ENCODE measurements around the gene TCAP. TPM values are rescaled to one million over a fixed set of nuclear protein-coding genes. Genes with fewer than 3 reads are reported as not detected.

TCAP gene
- total RNA-seq, 1 experiment from 2014 or later: 0.54 TPM

GRCh38 chr17:39636927-39637736 is 28.0 kb upstream of the TCAP start, which contains the start of gene STARD3:
Gene STARD3, plus strand, starts transcription at chr17:39637144. Its CDS starts 16,388 bp downstream, at chr17:39653532.
- Histone ChIP-seq H3K4me3 (ENCODE audit: low read depth, low read length, poor library complexity, severe bottlenecking) (peak within 1 kb of the TSS; percentile 74), H3K27ac (ENCODE audit: low read depth, low read length, poor library complexity, severe bottlenecking) (peak within 1 kb of the TSS; percentile 85), H3K36me3 (ENCODE audit: insufficient read depth, low read length, poor library complexity, severe bottlenecking) (no peaks in the 10 kb centered on the region), H3K9me3 (ENCODE audit: low read depth, low read length, poor library complexity, severe bottlenecking) (no peaks in the 10 kb centered on the region), H3K4me1 (ENCODE audit: insufficient read depth, low read length, poor library complexity, severe bottlenecking) (peaks cover 6% of the 10 kb centered on the region), H3K27me3 (replicated peaks; ENCODE audit: insufficient read depth, low read depth, low read length, poor library complexity) (no peaks in the 10 kb centered on the region)
- POLR2A ChIA-PET (ENCODE audit: low non-redundant PET): no interaction called here
- intact Hi-C loops (cut with micrococcal nuclease; ENCODE audit: unreplicated experiment): no loop called here
- TF ChIP-seq, protein P1, sequence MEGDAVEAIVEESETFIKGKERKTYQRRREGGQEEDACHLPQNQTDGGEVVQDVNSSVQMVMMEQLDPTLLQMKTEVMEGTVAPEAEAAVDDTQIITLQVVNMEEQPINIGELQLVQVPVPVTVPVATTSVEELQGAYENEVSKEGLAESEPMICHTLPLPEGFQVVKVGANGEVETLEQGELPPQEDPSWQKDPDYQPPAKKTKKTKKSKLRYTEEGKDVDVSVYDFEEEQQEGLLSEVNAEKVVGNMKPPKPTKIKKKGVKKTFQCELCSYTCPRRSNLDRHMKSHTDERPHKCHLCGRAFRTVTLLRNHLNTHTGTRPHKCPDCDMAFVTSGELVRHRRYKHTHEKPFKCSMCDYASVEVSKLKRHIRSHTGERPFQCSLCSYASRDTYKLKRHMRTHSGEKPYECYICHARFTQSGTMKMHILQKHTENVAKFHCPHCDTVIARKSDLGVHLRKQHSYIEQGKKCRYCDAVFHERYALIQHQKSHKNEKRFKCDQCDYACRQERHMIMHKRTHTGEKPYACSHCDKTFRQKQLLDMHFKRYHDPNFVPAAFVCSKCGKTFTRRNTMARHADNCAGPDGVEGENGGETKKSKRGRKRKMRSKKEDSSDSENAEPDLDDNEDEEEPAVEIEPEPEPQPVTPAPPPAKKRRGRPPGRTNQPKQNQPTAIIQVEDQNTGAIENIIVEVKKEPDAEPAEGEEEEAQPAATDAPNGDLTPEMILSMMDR (conservative IDR thresholded peaks at IDR 0.05; ENCODE audit: low read depth, low read length): no peak
- no peak for TF ChIP-seq EZH2 (IDR thresholded peaks at IDR 0.05; ENCODE audit: borderline replicate concordance, low read depth, low read length, poor library complexity, severe bottlenecking)
- peak; percentile 84 for DNase-seq (ENCODE audit: low spot score)
- CTCF ChIA-PET: interaction anchor here (0.9 to 1.3 kb wide), 2 partner anchors 16 kb away, joined by 3 to 5 read pairs; no protein-coding TSS in a partner anchor
- BruUV-seq (replicated peaks): no TSS peak

DNA sequence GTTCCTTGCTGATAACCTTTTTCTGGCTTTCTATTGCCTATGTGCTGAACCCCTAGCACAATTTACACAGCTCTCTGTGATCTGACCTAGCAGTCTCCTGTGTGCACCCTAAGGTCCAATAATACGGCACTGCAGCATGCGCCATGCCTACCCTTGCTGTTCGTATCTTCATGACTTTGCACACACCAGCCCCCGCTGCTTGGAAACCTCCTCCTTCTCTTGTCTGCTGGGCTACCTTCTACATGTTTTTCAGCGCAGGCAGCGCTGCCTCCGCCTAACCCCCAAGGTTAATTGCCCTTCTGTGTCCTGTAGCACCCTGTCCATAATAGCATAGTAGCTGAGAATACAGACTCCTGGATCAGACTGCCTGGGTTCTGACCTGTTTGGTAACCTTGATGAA is 26.8 kb upstream of the TCAP start:
- ChIA-PET CTCF (interaction anchor here (0.9 to 1.3 kb wide), 2 partner anchors 15 to 17 kb away, joined by 3 to 5 read pairs; no protein-coding TSS in a partner anchor), POLR2A (ENCODE audit: low non-redundant PET) (no interaction called here)
- H3K4me1 ChIP-seq (ENCODE audit: insufficient read depth, low read length, poor library complexity, severe bottlenecking): peaks cover 6% of the 10 kb centered on the region
- H3K27me3 ChIP-seq (replicated peaks; ENCODE audit: insufficient read depth, low read depth, low read length, poor library complexity): no peaks in the 10 kb centered on the region
- intact Hi-C loops (cut with micrococcal nuclease; ENCODE audit: unreplicated experiment): no loop called here
- DNase-seq (ENCODE audit: low spot score): no peak
- H3K9me3 ChIP-seq (ENCODE audit: low read depth, low read length, poor library complexity, severe bottlenecking): no peaks in the 10 kb centered on the region
- no peaks in the 10 kb centered on the region for H3K36me3 ChIP-seq (ENCODE audit: insufficient read depth, low read length, poor library complexity, severe bottlenecking)
- H3K4me3 ChIP-seq (ENCODE audit: low read depth, low read length, poor library complexity, severe bottlenecking): peak overlapping the region; percentile 74
- H3K27ac ChIP-seq (ENCODE audit: low read depth, low read length, poor library complexity, severe bottlenecking): no peak overlapping the region
- TF ChIP-seq, protein P1 (conservative IDR thresholded peaks at IDR 0.05; ENCODE audit: low read depth, low read length): no peak
- no peak for TF ChIP-seq EZH2 (IDR thresholded peaks at IDR 0.05; ENCODE audit: borderline replicate concordance, low read depth, low read length, poor library complexity, severe bottlenecking)
- no TSS peak for BruUV-seq (replicated peaks)

- intact Hi-C loops (cut with micrococcal nuclease; ENCODE audit: unreplicated experiment): no loop called here
- Histone ChIP-seq H3K9me3 (ENCODE audit: low read depth, low read length, poor library complexity, severe bottlenecking) (no peaks in the 10 kb centered on the region), H3K36me3 (ENCODE audit: insufficient read depth, low read length, poor library complexity, severe bottlenecking) (no peaks in the 10 kb centered on the region), H3K27me3 (replicated peaks; ENCODE audit: insufficient read depth, low read depth, low read length, poor library complexity) (no peaks in the 10 kb centered on the region), H3K4me3 (ENCODE audit: low read depth, low read length, poor library complexity, severe bottlenecking) (no peak overlapping the region), H3K27ac (ENCODE audit: low read depth, low read length, poor library complexity, severe bottlenecking) (no peak overlapping the region), H3K4me1 (ENCODE audit: insufficient read depth, low read length, poor library complexity, severe bottlenecking) (peaks cover 6% of the 10 kb centered on the region)
- no peak for TF ChIP-seq EZH2 (IDR thresholded peaks at IDR 0.05; ENCODE audit: borderline replicate concordance, low read depth, low read length, poor library complexity, severe bottlenecking)
- TF ChIP-seq, protein P1 (conservative IDR thresholded peaks at IDR 0.05; ENCODE audit: low read depth, low read length): no peak
- BruUV-seq (replicated peaks): no TSS peak
- CTCF ChIA-PET: no interaction called here
- no peak for DNase-seq (ENCODE audit: low spot score)
- POLR2A ChIA-PET (ENCODE audit: low non-redundant PET): no interaction called here
Measured at GRCh38 chr17:39639043-39639442, 26.1 kb upstream of the TCAP start.
